HepG2 (cell line): ENCODE measurements around the gene APOM. TPM values are rescaled to one million over a fixed set of nuclear protein-coding genes. Genes with fewer than 3 reads are reported as not detected.
A peak's percentile ranks its signal among the peaks of the same experiment; 100 is the strongest.

Experiments used
- ASH2L ChIP-seq: fragments of 300-600, 200-600 bp; sonication (generic); IDR thresholded peaks from 2 replicates; pipeline ENCODE4 v1.7.0; 2017; ENCODE audit warnings: low read depth, mild to moderate bottlenecking, moderate library complexity, mixed read lengths, low read length; ENCODE audit not compliant: insufficient read length
- ATF3 ChIP-seq: sonication (generic); formaldehyde crosslinking; IDR thresholded peaks from 2 replicates; pipeline ENCODE4 v1.4.0; 2020; ENCODE audit warnings: missing genetic modification reagents
- CC2D1A ChIP-seq: sonication (generic); formaldehyde crosslinking; IDR thresholded peaks from 2 replicates; pipeline ENCODE4 v1.8.1; 2023; ENCODE audit warnings: mild to moderate bottlenecking, missing genetic modification reagents
- CSRNP1 ChIP-seq: sonication (generic); formaldehyde crosslinking; IDR thresholded peaks from 2 replicates; pipeline ENCODE4 v1.8.1; 2023; ENCODE audit warnings: mild to moderate bottlenecking, missing genetic modification reagents
- FUBP1 ChIP-seq: sonication (generic); formaldehyde crosslinking; IDR thresholded peaks from 2 replicates; pipeline ENCODE4 v1.5.1; 2020; ENCODE audit warnings: missing genetic modification reagents, mild to moderate bottlenecking, borderline replicate concordance
- HDAC6 ChIP-seq: fragments of 200-600 bp; sonication (generic); IDR thresholded peaks from 2 replicates; pipeline ENCODE4 v1.7.0; 2017; ENCODE audit warnings: mild to moderate bottlenecking, antibody characterized with exemption, low read length, low read depth
- HNF1B ChIP-seq: sonication (generic); formaldehyde crosslinking; IDR thresholded peaks from 2 replicates; pipeline ENCODE4 v1.5.1; 2020; ENCODE audit warnings: mild to moderate bottlenecking, moderate library complexity, missing genetic modification reagents
- IRF9 ChIP-seq: sonication (generic); formaldehyde crosslinking; IDR thresholded peaks from 2 replicates; pipeline ENCODE4 v1.8.0; 2022; ENCODE audit warnings: missing genetic modification reagents, mild to moderate bottlenecking, borderline replicate concordance
- KAT2B ChIP-seq: fragments of 150-350 bp; IDR thresholded peaks from 2 replicates; pipeline ENCODE4 v1.6.1; 2014; ENCODE audit warnings: low read depth, low read length, borderline replicate concordance
- KLF6 ChIP-seq: IDR thresholded peaks from 2 replicates; pipeline ENCODE4 v1.8.0; 2016; ENCODE audit warnings: missing biosample characterization, missing genetic modification reagents
- NCOA1 ChIP-seq: sonication (generic); formaldehyde crosslinking; IDR thresholded peaks from 2 replicates; pipeline ENCODE4 v1.9.0; 2021; ENCODE audit warnings: missing genetic modification reagents
- NR1H2 ChIP-seq: sonication (generic); formaldehyde crosslinking; IDR thresholded peaks from 2 replicates; pipeline ENCODE4 v1.8.1; 2022; ENCODE audit warnings: low read depth, missing genetic modification reagents, borderline replicate concordance
- NR2F2 ChIP-seq: IDR thresholded peaks from 2 replicates; pipeline ENCODE4 v1.6.1; 2012; ENCODE audit warnings: low read depth, inconsistent platforms, borderline replicate concordance
- RXRB ChIP-seq: IDR thresholded peaks from 2 replicates; pipeline ENCODE4 v1.6.1; 2016; ENCODE audit warnings: borderline replicate concordance, missing genetic modification reagents, missing compliant biosample characterization
- ZNF598 ChIP-seq: sonication (generic); formaldehyde crosslinking; IDR thresholded peaks from 2 replicates; pipeline ENCODE4 v1.5.1; 2020; ENCODE audit warnings: mild to moderate bottlenecking, missing genetic modification reagents, borderline replicate concordance
- ZNF83 ChIP-seq: sonication (generic); formaldehyde crosslinking; IDR thresholded peaks from 2 replicates; pipeline ENCODE4 v1.4.0; 2020; ENCODE audit warnings: missing genetic modification reagents, mild to moderate bottlenecking, borderline replicate concordance
- polyA plus RNA-seq, 8 experiments: library from polyadenylated mRNA; depleted of rRNA in 3 of 8; stranded (reverse) in 7 of 8; unstranded in 1 of 8; fragments of >200 nt; fragmentation: Illumina TruSeq in 4 of 8; extraction: Trizol in 4 of 8; gene quantifications; 2 replicates each; pipeline versions ENCODE4 v1.2.1 to v1.2.3, GENCODE V29; 2011 to 2016; ENCODE audit warnings: low read depth in 4 of 8, missing spikeins in 1 of 8, mixed read lengths in 1 of 8; ENCODE audit not compliant: insufficient read depth in 1 of 8
- total RNA-seq, 5 experiments: library from RNA; depleted of rRNA; stranded (reverse); fragments of >200 nt; fragmentation: Illumina TruSeq; extraction: Trizol; gene quantifications; 2 replicates each; pipeline ENCODE4 v1.2.3, GENCODE V29; 2016; ENCODE audit warnings: low read depth in 1 of 5
- TF ChIP-seq, protein P1 (sequence below): sonication (generic); formaldehyde crosslinking; IDR thresholded peaks from 2 replicates; pipeline ENCODE4 v1.8.0; 2022; ENCODE audit warnings: mild to moderate bottlenecking, missing genetic modification reagents; ENCODE audit not compliant: insufficient replicate concordance
- TF ChIP-seq, protein P2 (sequence below): sonication (generic); formaldehyde crosslinking; IDR thresholded peaks from 2 replicates; pipeline ENCODE4 v1.4.0; 2020; ENCODE audit warnings: mild to moderate bottlenecking, low read depth, missing genetic modification reagents

Gene APOM
- total and polyA plus RNA-seq, 2 of the 13 experiments (the other 11 are each of a cell fraction or from before 2014, with no cell fraction given), result 98.2 to 1,140 TPM

DNA sequence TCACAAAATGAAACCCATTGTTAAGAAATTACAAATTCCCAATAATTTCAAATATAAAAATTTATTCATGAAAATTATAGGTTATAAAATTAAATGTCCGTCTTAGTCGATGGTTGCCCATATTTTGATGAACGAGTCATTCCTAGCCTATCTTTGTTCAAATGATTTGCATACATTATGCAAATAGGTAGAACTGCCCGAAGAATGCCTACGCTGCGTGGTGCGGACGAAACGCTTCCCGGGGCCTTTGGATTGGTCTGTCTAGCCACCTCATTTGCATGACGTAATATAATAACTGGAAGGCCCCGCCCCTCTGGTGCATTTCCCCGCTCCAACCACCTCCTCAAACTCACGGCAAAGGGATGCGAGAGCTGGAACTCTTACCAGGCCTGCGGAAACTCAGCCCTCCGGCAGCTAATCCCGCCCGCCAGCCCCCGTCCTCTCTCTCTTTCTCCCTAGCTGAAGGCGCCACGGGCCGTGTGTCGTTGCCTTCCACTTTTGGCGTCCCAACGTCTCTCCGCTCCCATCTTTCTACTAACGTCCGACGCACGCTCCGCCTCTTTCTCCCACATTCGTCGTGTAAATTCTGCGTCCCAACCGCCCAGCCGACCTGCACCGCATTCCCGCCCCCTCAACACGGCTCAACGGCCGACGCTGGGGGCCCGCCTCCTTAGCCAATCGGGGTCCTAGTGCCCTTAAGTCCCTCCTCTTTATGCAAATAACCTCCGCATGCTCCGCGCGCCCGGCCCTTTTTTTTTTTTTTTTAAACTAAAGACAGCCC is 35.7 kb upstream of the APOM start (continued):
- TF ChIP-seq, protein P1, sequence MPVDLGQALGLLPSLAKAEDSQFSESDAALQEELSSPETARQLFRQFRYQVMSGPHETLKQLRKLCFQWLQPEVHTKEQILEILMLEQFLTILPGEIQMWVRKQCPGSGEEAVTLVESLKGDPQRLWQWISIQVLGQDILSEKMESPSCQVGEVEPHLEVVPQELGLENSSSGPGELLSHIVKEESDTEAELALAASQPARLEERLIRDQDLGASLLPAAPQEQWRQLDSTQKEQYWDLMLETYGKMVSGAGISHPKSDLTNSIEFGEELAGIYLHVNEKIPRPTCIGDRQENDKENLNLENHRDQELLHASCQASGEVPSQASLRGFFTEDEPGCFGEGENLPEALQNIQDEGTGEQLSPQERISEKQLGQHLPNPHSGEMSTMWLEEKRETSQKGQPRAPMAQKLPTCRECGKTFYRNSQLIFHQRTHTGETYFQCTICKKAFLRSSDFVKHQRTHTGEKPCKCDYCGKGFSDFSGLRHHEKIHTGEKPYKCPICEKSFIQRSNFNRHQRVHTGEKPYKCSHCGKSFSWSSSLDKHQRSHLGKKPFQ (CRISPR knock-in tag), result no peak
- TF ChIP-seq HDAC6 (no peak), CC2D1A (CRISPR knock-in tag) (no peak), CSRNP1 (peak; percentile 84; the same call in 1 of the 2 replicates), KLF6 (CRISPR knock-in tag) (no peak; the same call in 1 of the 2 replicates), IRF9 (peak; percentile 83; the same call in 1 of the 2 replicates), ATF3 (CRISPR knock-in tag) (peak; percentile 63; the same call in 1 of the 2 replicates), NCOA1 (CRISPR knock-in tag) (0 out of 2 replicates have a peak, but pooled peaks have one; percentile 5), HNF1B (CRISPR knock-in tag) (peak; percentile 75), FUBP1 (CRISPR knock-in tag) (no peak), NR2F2 (no peak), RXRB (CRISPR knock-in tag) (peak; percentile 23; the same call in 1 of the 2 replicates), ZNF83 (CRISPR knock-in tag) (no peak), ASH2L (peak; percentile 58), NR1H2 (CRISPR knock-in tag) (no peak), ZNF598 (CRISPR knock-in tag) (0 out of 2 replicates have a peak, but pooled peaks have one; percentile 33), KAT2B (no peak)
- TF ChIP-seq, protein P2, sequence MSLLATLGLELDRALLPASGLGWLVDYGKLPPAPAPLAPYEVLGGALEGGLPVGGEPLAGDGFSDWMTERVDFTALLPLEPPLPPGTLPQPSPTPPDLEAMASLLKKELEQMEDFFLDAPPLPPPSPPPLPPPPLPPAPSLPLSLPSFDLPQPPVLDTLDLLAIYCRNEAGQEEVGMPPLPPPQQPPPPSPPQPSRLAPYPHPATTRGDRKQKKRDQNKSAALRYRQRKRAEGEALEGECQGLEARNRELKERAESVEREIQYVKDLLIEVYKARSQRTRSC, result no peak
